Erythroblast (primary cell): Measurements from ENCODE around the gene ANKS3.

Source experiments
- DNase-seq, 2 experiments: peaks; one replicate each; lab custom pipeline; 2025; lab: John Stamatoyannopoulos, UW
- GATA1 ChIP-seq: IDR thresholded peaks from 2 replicates; pipeline ENCODE4 v1.6.1; 2011; ENCODE audit warnings: low read depth, mild to moderate bottlenecking, control low read depth, low read length, moderate library complexity
- POLR2A ChIP-seq: IDR thresholded peaks from 2 replicates; pipeline ENCODE4 v1.6.1; 2011; ENCODE audit warnings: mild to moderate bottlenecking, low read length

The ANKS3 gene

DNA sequence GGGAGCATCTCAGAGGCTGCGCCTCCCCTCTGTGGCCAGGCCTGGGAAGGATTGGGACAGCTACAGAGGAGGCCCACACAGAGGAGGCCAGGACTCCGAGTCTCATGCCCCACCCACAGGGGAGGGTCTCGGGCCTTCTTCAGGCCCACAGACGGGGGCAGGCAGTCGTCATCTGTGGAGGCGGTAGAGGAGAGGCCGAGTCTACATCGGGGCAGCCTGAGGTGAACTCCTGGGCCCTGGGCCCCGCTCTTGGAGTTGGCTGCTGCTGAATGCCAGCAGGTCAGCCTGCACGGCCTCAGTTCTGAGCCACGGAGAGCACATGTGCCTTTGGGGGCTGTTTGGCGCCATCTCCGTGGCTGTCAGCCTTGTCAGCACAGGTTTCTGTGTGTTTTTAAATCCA is 48.8 kb downstream of the ANKS3 start:
- TF ChIP-seq GATA1: no peak
- no peak for TF ChIP-seq POLR2A
- no peak for DNase-seq

DNA sequence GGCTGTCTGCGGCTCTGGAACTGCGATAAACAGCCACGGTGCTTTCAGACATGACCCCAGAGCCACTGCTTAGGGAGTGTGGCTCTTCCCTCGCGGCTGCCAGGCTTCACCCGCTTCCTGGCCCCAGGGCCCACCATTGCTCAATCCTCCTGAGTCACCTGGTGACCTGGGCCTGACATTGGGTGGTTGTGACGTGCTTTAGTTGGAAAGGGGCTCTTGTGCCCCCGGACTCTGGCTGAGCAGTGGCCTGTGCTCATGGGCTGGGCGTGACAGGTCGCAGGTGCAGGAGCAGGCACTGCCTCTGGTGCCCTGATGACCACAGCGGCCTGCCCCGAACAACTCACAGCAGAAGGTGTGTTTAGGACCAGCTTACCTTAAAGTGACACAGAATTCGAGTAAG is 49.3 kb downstream of the ANKS3 start:
- DNase-seq: no peak
- TF ChIP-seq POLR2A (no peak), GATA1 (no peak)

DNA sequence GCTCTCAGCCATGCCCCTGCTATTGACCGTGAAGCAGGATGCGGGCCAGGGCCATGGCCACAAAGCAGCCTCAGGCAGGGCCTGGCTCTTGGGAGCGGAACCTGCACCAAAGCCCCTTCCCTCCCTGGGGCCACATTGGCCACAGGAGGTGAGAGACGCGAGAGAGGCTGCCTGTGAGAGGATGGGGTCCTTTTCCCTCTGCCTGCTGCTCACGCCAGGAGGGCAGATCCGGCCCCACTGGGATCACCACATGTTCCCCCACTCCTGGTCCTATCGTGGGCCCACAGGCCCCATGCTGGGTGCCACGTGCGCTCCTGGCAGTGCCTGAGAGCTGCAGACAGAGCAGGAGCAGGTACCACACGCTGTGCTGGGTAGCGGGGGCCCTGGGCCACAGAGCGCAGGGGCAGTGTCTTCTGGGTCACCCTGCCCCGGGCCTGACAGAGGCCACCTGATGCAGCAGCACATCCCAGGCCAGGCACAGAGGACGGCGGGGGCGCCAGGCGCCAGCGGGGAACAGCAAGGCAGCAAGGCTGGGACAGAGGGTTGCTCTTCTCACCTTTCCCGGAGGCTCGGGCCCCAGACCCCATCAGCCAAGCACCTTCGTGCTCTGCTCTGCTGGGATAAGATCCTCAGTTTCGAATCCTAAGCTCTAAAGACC is 49.9 kb downstream of the ANKS3 start:
- no peak for TF ChIP-seq GATA1
- no peak for TF ChIP-seq POLR2A
- DNase-seq: no peak

DNA sequence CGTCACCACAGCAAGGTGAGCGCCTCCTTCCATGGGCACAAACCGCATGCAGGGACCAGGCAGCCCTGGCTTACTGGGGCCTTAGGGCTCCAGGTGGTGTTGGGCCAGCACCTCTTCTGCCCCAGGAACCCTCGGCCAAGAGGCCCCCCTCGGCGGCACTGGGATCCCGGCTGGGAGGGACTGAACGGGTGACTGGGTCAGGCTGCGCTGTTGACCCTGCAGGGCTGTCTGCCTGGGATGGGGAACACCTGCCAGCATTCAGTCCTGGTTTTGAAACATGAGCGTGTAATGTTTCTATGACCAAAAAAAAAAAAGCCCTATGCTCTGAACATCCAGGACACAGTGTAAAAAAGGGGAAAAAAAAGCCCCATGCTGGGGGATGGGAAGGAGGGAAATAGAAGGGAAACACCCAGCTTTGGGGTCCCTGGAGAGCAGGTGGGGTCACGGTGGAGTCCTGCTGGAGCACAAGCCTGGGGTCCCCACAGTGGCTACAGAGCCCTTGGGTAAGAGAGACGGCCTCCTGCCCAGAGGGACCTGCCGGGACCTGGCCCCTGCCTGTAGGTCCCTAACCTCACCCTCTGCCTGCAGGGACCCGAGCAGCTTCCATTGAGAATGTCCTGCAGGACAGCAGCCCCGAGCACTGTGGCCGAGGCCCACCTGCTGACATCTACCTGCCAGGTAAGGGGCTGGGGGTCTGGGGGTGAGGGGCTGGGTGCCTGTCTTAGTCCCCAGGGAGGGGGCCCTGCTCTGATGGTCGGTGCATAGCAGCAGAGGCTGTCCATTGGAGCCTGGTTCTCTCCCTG is 50.6 kb downstream of the ANKS3 start:
- TF ChIP-seq GATA1: no peak
- TF ChIP-seq POLR2A: no peak
- no peak for DNase-seq

DNA sequence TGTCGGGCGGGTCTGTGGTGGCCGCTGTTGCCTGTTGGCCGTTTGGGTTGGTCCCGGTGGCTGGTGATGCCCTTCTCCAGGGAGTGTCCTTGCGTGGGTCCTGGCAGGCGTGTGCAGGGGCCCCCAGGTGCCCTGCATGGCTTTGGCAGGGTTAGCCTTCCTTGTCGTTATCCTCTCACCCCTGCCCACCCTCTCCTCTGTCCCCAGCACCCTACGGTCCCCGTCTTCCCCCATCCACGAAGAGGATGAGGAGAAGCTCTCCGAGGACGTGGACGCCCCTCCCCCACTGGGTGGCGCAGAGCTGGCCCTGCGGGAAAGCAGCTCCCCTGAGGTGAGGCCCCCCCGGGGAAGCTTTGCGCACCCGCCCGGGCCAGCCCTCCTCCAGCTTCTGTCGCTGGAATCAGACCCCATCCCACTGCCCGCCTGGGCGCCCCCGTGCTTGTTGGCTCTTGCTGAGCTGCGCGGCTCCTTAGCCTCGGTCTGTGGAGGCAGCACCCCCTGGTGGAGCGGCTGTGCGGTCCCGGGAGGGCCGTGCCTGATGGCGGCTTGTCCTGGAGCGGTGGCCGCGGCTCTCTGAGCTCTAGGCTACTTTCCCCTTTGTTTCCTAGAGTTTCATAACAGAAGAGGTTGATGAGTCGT is 51.3 kb downstream of the ANKS3 start:
- DNase-seq: peak; percentile 51 to 52
- TF ChIP-seq GATA1: no peak
- TF ChIP-seq POLR2A: no peak

DNA sequence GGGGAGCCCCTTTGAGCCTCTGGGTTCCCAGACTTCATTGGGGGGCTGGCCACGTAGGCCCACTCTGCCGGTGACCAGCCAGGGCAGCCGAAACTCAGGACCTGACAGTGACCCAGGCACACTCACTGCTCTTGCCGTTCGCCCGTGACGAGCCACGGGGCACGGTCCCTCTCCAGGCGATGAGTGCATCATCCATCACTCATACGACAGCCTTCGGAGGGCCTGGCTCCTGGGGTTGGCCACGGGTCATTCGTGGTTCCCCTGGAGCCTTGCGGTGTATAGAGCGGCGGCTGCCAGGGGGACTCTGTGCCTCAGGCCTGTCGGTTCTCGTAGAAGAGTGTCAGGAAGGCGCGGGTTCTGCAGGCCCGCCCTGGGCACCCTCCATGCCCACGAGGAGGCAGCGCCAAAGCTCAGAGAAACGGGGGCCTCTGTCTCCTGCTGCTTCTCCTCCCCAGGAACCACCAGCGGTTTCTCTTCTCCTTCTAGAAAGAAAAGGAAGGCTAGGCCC is 51.9 kb downstream of the ANKS3 start:
- DNase-seq: no peak
- no peak for TF ChIP-seq GATA1

DNA sequence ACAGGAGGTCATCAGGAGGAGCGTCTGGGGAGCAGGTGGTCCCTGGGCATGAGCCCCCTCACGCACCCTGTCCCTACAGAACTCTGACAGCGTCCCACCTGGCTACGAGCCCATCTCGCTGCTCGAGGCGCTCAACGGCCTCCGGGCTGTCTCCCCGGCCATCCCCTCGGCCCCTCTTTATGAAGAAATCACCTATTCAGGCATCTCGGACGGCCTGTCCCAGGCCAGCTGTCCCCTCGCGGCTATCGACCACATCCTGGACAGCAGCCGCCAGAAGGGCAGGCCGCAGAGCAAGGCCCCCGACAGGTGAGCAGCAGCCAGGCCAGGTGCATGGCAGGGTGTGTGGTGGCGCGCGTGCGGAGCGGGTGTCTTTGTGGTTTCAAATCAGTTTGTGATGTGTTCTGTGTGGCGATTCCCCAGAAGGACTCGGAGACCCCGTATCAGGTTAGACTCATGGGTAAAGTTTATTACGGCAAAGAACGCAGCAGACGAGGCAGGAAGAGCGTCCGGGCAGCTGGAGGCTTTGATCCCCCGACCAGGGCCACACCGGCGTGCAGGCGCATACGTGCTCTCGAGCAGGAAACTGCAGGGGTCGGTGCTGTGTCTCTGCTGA is 52.5 kb downstream of the ANKS3 start:
- DNase-seq: no peak
- TF ChIP-seq GATA1: no peak
- no peak for TF ChIP-seq POLR2A

DNA sequence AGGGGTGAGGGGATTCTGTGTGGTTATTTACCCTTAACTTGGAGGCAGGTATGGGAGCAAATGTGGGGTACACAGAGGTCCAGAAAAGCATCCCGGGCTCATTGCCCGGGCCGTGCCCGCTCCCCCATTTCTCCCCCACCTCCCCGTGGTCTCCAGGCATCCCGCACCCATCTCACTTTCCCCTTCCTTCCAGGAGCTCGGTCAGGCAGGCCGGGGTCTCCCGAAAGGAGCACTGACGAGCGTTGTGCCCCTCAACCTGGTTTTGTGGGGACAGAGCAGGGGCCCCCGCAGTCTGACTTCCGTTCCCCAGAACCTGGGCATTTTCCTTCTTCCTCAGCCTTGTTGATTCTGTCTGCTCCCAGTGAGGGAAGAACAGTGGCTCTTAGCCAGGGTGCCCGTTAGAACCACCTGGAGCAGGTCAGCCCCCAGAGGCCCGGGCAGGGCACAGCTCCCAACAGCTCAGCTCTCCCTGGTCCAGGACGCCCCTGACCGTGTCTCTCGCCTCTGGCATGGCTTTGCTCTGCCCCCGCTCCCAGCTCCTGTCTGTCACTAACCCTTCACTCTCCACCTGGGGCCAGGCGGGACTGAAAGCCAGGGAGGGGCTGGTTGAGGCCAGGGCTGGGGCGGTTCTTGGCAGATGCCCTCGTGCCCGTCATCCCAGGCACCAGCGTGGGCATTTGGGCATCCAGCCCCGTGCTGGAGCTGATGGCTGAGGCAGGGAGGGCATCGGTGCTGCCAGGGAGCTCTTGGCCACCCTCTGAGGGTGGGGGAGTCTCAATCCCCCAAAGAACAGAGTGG is 53.2 kb downstream of the ANKS3 start:
- no peak for DNase-seq
- TF ChIP-seq POLR2A: no peak
- TF ChIP-seq GATA1: no peak

DNA sequence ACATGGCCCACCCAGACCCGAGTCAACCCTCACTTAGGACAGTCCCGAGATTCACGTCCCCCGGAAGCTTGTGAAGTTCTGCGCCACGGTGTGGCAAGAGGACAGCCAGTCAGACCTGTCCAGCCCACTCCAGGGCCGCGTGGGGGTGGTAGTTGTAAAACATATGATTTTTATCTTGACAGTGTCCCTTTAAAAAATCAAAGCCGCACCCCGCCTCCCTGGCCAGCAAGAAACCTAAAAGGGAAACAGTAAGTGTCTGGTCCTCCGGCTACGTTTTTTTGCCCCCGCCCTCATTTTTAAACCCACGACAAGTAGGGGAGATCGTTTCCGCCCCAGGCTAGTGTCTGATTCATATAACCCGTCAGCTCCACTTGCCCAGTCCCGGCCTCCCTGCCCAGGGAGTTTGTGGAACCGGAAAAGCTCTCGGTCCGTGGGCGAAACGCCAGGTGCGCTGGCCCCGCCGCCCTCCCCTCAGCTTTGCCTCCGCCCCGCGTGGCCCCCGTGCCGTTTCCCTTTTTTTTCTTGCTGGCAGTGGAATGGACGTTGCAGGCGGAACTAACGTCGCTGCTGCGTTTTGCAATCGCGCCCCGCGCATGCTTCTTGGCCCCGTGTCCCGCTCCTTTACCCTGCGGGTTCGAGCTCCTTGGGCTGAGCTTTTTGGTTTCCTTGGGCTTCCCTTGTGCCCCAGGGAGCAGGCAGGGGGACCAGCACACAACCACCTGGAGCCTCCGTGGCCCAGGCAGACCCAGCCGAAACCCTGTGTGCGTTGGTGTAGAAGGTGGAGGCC is 54.0 kb downstream of the ANKS3 start:
- no peak for DNase-seq
- TF ChIP-seq GATA1 (no peak), POLR2A (no peak)

DNA sequence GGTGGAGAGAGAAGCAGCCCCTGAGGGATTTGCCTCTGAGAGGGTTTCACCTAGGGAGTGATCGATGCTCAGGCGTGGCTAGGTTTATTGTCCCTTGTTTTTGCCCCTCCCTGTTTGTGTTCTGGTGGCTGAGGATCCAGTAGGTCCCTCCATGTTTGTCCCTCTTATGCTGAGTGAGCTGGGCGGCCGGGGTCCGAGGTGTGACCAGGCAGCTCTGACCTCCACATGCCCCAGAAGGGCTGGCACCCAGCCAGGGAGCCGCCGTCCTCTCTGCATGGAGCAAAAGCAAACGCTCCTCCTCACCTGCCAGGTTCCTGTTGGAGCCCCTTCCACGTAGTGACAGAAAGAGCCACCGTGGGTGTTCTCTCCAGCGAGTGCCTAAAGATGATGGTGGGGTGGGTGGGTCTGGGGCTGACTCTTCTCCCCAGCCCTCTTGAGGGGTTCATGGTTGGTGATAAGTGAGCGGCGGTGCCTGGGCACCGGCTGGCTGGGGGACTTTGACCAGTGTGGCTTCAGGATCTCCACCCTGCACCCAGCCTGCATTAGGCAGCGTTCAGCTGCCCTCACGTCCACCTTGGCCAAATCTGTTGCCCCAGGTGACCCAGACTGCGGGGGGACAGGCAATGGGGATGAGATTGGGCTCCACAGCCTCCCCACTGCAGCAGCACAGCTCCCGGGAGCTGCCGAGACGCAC is 54.8 kb downstream of the ANKS3 start:
- no peak for DNase-seq
- TF ChIP-seq POLR2A: no peak
- TF ChIP-seq GATA1: no peak

DNA sequence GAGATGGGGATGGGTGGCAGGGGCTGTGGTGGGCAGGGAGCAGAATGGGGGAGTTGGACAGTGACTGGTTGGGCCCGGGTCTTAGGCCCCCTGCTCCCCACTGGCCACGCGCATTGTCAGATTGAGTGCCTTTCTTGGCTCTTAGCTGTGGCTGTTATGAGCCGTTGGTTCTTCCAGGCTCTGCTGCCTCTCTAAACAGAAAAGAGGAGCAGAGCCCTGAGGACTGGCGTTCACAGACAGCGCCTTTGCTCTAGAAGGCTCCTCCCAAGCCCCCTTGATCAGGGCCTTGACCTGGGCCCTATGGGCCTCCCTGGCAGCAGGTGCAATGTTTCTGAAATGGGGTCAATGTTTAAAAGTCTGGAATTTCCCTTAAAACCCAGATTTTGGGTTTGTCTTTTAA is 55.5 kb downstream of the ANKS3 start:
- TF ChIP-seq GATA1 (no peak), POLR2A (no peak)
- DNase-seq: no peak

DNA sequence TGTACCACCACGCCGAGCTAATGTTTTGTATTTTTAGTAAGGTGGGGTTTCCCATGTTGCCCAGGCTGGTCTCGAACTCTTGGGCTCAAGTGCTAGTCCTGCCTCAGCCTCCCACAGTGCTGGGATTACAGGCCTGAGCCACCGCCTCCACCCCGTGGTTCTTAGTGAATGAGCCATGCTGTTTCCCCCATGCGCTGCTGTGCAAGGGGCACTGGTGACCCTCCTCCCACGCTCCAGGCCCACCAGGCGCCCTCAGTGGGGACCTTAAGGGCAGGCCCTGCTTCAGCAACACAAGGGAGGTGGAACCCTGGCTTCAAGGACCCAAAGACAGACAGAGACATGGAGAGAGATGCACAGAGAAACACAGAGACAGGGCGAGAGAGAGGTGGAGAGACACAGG is 56.1 kb downstream of the ANKS3 start:
- TF ChIP-seq POLR2A: no peak
- TF ChIP-seq GATA1: no peak
- no peak for DNase-seq
